ENCODE measurements around the gene FAM200A. TPM values are rescaled to one million over a fixed set of nuclear protein-coding genes. Genes with fewer than 3 reads are reported as not detected.

FAM200A gene
- total and polyA plus RNA-seq, 2 of the 13 experiments (the other 11 are each of a cell fraction or from before 2014, with no cell fraction given), result 4.7 to 6.3 TPM

GRCh38 chr7:99596408-99596955 lies 44.6 kb upstream of the FAM200A start:
- FAIRE-seq (no peak), DNase-seq (ENCODE audit: low spot score) (no peak), ATAC-seq (no peak)
- WGBS (ENCODE audit: low lambda C conversion rate), result 69% methylated on average over 1 of the region's 1 CpG
- BruUV-seq (replicated peaks), result no TSS peak
- in situ Hi-C loops (cut with HindIII; ENCODE audit: extremely low pct_ligation_motif_present, low pct_unique_long_range_greater_than_20kb) (no loop called here), intact Hi-C loops (cut with micrococcal nuclease; ENCODE audit: unreplicated experiment) (no loop called here)
- Histone ChIP-seq H3K27ac (ENCODE audit: extremely low read length, insufficient read depth, low read length) (no peak overlapping the region), H3K9ac (ENCODE audit: insufficient read depth, low read depth, low read length) (no peak overlapping the region), H3K4me1 (ENCODE audit: insufficient read depth, low read length) (no peaks in the 10 kb centered on the region), H3K79me2 (ENCODE audit: insufficient read depth, low read length) (no peaks in the 10 kb centered on the region), H2AFZ (ENCODE audit: low read length) (no peak overlapping the region), H3K9me3 (ENCODE audit: low read length) (no peaks in the 10 kb centered on the region), H3K27me3 (ENCODE audit: control insufficient read depth in 1 of 2, insufficient read depth in 2 of 2, low read length in 2 of 2) (no peaks in the 10 kb centered on the region), H3K4me2 (ENCODE audit: low read depth, low read length) (no peak overlapping the region), H3K4me3 (replicated peaks in 1 of 3; ENCODE audit: insufficient read depth in 1 of 3, low read depth in 2 of 3, low read length in 3 of 3) (no peak overlapping the region), H4K20me1 (ENCODE audit: insufficient read depth, low read length) (no peaks in the 10 kb centered on the region), H3K36me3 (replicated peaks in 1 of 2; ENCODE audit: control insufficient read depth in 1 of 2, insufficient read depth in 2 of 2, low read length in 2 of 2) (no peaks in the 10 kb centered on the region)
- no peak for TF ChIP-seq JUN (CRISPR knock-in tag; IDR thresholded peaks at IDR 0.05)
- TF ChIP-seq PLSCR1 (CRISPR knock-in tag; IDR thresholded peaks at IDR 0.05; ENCODE audit: borderline replicate concordance), result no peak
- TF ChIP-seq ZNF530 (CRISPR knock-in tag; IDR thresholded peaks at IDR 0.05; ENCODE audit: low read depth), result no peak
- CTCF ChIA-PET (ENCODE audit: low intra/inter-chr PET ratio, low total read pairs), result no interaction called here
- POLR2A ChIA-PET, result no interaction called here

GRCh38 chr7:99594948-99595745 lies 43.2 kb upstream of the FAM200A start:
- Histone ChIP-seq H4K20me1 (ENCODE audit: insufficient read depth, low read length) (no peaks in the 10 kb centered on the region), H3K4me3 (replicated peaks in 1 of 3; ENCODE audit: insufficient read depth in 1 of 3, low read depth in 2 of 3, low read length in 3 of 3) (no peak overlapping the region), H3K9me3 (ENCODE audit: low read length) (no peaks in the 10 kb centered on the region), H2AFZ (ENCODE audit: low read length) (no peak overlapping the region), H3K27ac (ENCODE audit: extremely low read length, insufficient read depth, low read length) (no peak overlapping the region), H3K4me2 (ENCODE audit: low read depth, low read length) (no peak overlapping the region), H3K79me2 (ENCODE audit: insufficient read depth, low read length) (no peaks in the 10 kb centered on the region), H3K27me3 (ENCODE audit: control insufficient read depth in 1 of 2, insufficient read depth in 2 of 2, low read length in 2 of 2) (no peaks in the 10 kb centered on the region), H3K4me1 (ENCODE audit: insufficient read depth, low read length) (no peaks in the 10 kb centered on the region), H3K9ac (ENCODE audit: insufficient read depth, low read depth, low read length) (no peak overlapping the region), H3K36me3 (replicated peaks in 1 of 2; ENCODE audit: control insufficient read depth in 1 of 2, insufficient read depth in 2 of 2, low read length in 2 of 2) (no peaks in the 10 kb centered on the region)
- no peak for DNase-seq (ENCODE audit: low spot score)
- intact Hi-C loops (cut with micrococcal nuclease; ENCODE audit: unreplicated experiment), result no loop called here
- CTCF ChIA-PET (ENCODE audit: low intra/inter-chr PET ratio, low total read pairs), result no interaction called here
- FAIRE-seq, result no peak
- no peak for TF ChIP-seq FOXO1 (CRISPR knock-in tag; IDR thresholded peaks at IDR 0.05)
- TF ChIP-seq ONECUT2 (CRISPR knock-in tag; IDR thresholded peaks at IDR 0.05), result no peak
- POLR2A ChIA-PET, result no interaction called here
- no peak for ATAC-seq
- WGBS (ENCODE audit: low lambda C conversion rate), result 57% methylated on average over 7 of the region's 7 CpGs
- BruUV-seq (replicated peaks), result no TSS peak
- in situ Hi-C loops (cut with HindIII; ENCODE audit: extremely low pct_ligation_motif_present, low pct_unique_long_range_greater_than_20kb), result no loop called here

Measured in HepG2 (cell line).